IMR-90 (cell line): Measurements from ENCODE around the gene UPP2. TPM values are rescaled to one million over a fixed set of nuclear protein-coding genes. Genes with fewer than 3 reads are reported as not detected.

Experiments used
- ATAC-seq: fragments of 200-7000 bp; cut with Tn5 transposase; 2 replicates; pipeline ENCODE4 v1.9.1; 2020; ENCODE audit warnings: low read depth, mild to moderate bottlenecking, moderate library complexity
- BruUV-seq: library from RNA; stranded (reverse); fragments of 400-500 nt; replicated peaks from 2 replicates; lab custom pipeline; 2021; lab: Mats Ljungman, UMichigan
- CTCF ChIA-PET: fragments of 300-600 bp; formaldehyde crosslinking; extraction: SDS; loops from one replicate; lab custom pipeline; 2021; ENCODE audit warnings: antibody characterized with exemption; lab: Yijun Ruan, JAX
- POLR2A ChIA-PET: fragments of 300-600 bp; sonication (Branson Sonifier 250); formaldehyde crosslinking; loops from one replicate; lab custom pipeline; 2022; ENCODE audit warnings: antibody characterized with exemption; ENCODE audit not compliant: unreplicated experiment; lab: Charles Lee
- DNase-seq: peaks from one replicate; pipeline ENCODE4 v3.0.0; 2013
- H2AFZ ChIP-seq: replicated peaks from 2 replicates; pipeline ENCODE3; 2013; ENCODE audit warnings: low read length, mild to moderate bottlenecking; ENCODE audit not compliant: poor library complexity
- H2AK5ac ChIP-seq: 2 replicates; pipeline ENCODE4 v1.6.1; 2013; ENCODE audit warnings: low read depth, low read length, inconsistent platforms
- H2AK9ac ChIP-seq: replicated peaks from 2 replicates; pipeline ENCODE3; 2013; ENCODE audit warnings: mild to moderate bottlenecking, low read depth, low read length, moderate library complexity; ENCODE audit not compliant: poor library complexity
- H2BK120ac ChIP-seq: 2 replicates; pipeline ENCODE4 v1.6.1; 2013; ENCODE audit warnings: low read depth, low read length, inconsistent platforms
- H2BK15ac ChIP-seq: 3 replicates; pipeline ENCODE4 v1.6.1; 2013; ENCODE audit warnings: low read depth, low read length, inconsistent platforms
- H2BK20ac ChIP-seq: 2 replicates; pipeline ENCODE4 v1.6.1; 2013; ENCODE audit warnings: low read depth, mild to moderate bottlenecking, inconsistent platforms, low read length, moderate library complexity
- H2BK5ac ChIP-seq: 2 replicates; pipeline ENCODE4 v1.6.1; 2013; ENCODE audit warnings: mild to moderate bottlenecking, low read depth, low read length, inconsistent platforms; ENCODE audit not compliant: poor library complexity, severe bottlenecking
- H3K14ac ChIP-seq: replicated peaks from 2 replicates; pipeline ENCODE4 v1.6.1; 2013; ENCODE audit warnings: low read depth, low read length, inconsistent platforms
- H3K18ac ChIP-seq: 2 replicates; pipeline ENCODE4 v1.6.1; 2013; ENCODE audit warnings: low read depth, low read length, control low read depth
- H3K23ac ChIP-seq: 2 replicates; pipeline ENCODE4 v1.6.1; 2013; ENCODE audit warnings: low read depth, low read length, inconsistent platforms
- H3K27ac ChIP-seq: 2 replicates; pipeline ENCODE4 v1.5.1; 2013; ENCODE audit warnings: mild to moderate bottlenecking, control low read depth, low read length; ENCODE audit not compliant: insufficient read depth
- H3K27me3 ChIP-seq: 2 replicates; pipeline ENCODE4 v1.6.1; 2013; ENCODE audit warnings: low read length; ENCODE audit not compliant: control insufficient read depth, insufficient read depth
- H3K36me3 ChIP-seq: 2 replicates; pipeline ENCODE4 v1.6.1; 2013; ENCODE audit warnings: low read length, mixed read lengths; ENCODE audit not compliant: control insufficient read depth, insufficient read depth
- H3K4ac ChIP-seq: 2 replicates; pipeline ENCODE4 v1.6.1; 2013; ENCODE audit warnings: low read depth, low read length, inconsistent platforms
- H3K4me1 ChIP-seq: 2 replicates; pipeline ENCODE4 v1.6.1; 2013; ENCODE audit warnings: low read length, mixed read lengths; ENCODE audit not compliant: control insufficient read depth, insufficient read depth
- H3K4me2 ChIP-seq: 2 replicates; pipeline ENCODE4 v1.6.1; 2013; ENCODE audit warnings: low read depth, mild to moderate bottlenecking, control low read depth, low read length, moderate library complexity
- H3K4me3 ChIP-seq: 2 replicates; pipeline ENCODE4 v1.5.1; 2013; ENCODE audit warnings: low read depth, mild to moderate bottlenecking, control low read depth, low read length, moderate library complexity; ENCODE audit not compliant: insufficient read depth
- H3K56ac ChIP-seq: 2 replicates; pipeline ENCODE4 v1.6.1; 2013; ENCODE audit warnings: low read length, inconsistent platforms; ENCODE audit not compliant: insufficient read depth; ENCODE audit errors: extremely low read depth
- H3K79me1 ChIP-seq, 2 experiments: 2 replicates each; pipeline ENCODE4 v1.6.1; 2013; ENCODE audit warnings: low read length in 2 of 2, inconsistent platforms in 1 of 2, low read depth in 1 of 2
- H3K9ac ChIP-seq: 2 replicates; pipeline ENCODE4 v1.6.1; 2013; ENCODE audit warnings: low read depth, low read length, control low read depth
- H3K9me1 ChIP-seq: 2 replicates; pipeline ENCODE4 v1.6.1; 2013; ENCODE audit warnings: low read length, inconsistent platforms; ENCODE audit not compliant: insufficient read depth
- H3K9me3 ChIP-seq: 2 replicates; pipeline ENCODE4 v1.6.1; 2013; ENCODE audit warnings: low read length; ENCODE audit not compliant: control insufficient read depth, insufficient read depth
- H4K20me1 ChIP-seq: 2 replicates; pipeline ENCODE4 v1.6.1; 2013; ENCODE audit warnings: low read length, inconsistent platforms; ENCODE audit not compliant: insufficient read depth
- H4K5ac ChIP-seq: 2 replicates; pipeline ENCODE4 v1.6.1; 2013; ENCODE audit warnings: mild to moderate bottlenecking, low read depth, low read length, control low read depth
- H4K8ac ChIP-seq, 2 experiments: 2 replicates each; pipeline ENCODE4 v1.6.1; 2013; ENCODE audit warnings: low read depth in 2 of 2, low read length in 2 of 2, control low read depth in 1 of 2, inconsistent platforms in 1 of 2
- H4K91ac ChIP-seq: 2 replicates; pipeline ENCODE4 v1.6.1; 2013; ENCODE audit warnings: low read depth, low read length, inconsistent platforms; ENCODE audit not compliant: insufficient read depth
- CEBPB ChIP-seq: IDR thresholded peaks from 2 replicates; pipeline ENCODE4 v1.6.1; 2012; ENCODE audit warnings: low read depth, low read length, improper control_type of control experiment
- CHD1 ChIP-seq: IDR thresholded peaks from 2 replicates; pipeline ENCODE4 v1.6.1; 2012; ENCODE audit warnings: low read depth, low read length, improper control_type of control experiment
- CTCF ChIP-seq: conservative IDR thresholded peaks from 2 replicates; pipeline ENCODE4 v1.5.1; 2012; ENCODE audit warnings: mild to moderate bottlenecking, low read depth, low read length, improper control_type of control experiment
- ELK1 ChIP-seq: fragments of 150-350 bp; IDR thresholded peaks from 2 replicates; pipeline ENCODE4 v1.6.1; 2016; ENCODE audit warnings: low read depth, mild to moderate bottlenecking, low read length, moderate library complexity, borderline replicate concordance
- FOS ChIP-seq: fragments of 150-350 bp; IDR thresholded peaks from 2 replicates; pipeline ENCODE4 v1.6.1; 2016; ENCODE audit warnings: low read depth, low read length
- MAFK ChIP-seq: IDR thresholded peaks from 2 replicates; pipeline ENCODE4 v1.6.1; 2012; ENCODE audit warnings: low read depth, low read length, improper control_type of control experiment
- MAZ ChIP-seq: IDR thresholded peaks from 2 replicates; pipeline ENCODE4 v1.6.1; 2012; ENCODE audit warnings: low read depth, mild to moderate bottlenecking, low read length, improper control_type of control experiment, moderate library complexity, borderline replicate concordance
- MXI1 ChIP-seq: IDR thresholded peaks from 2 replicates; pipeline ENCODE4 v1.6.1; 2012; ENCODE audit warnings: low read depth, mild to moderate bottlenecking, low read length, moderate library complexity, borderline replicate concordance
- NFE2L2 ChIP-seq: fragments of 150-350 bp; IDR thresholded peaks from 2 replicates; pipeline ENCODE4 v1.6.1; 2016; ENCODE audit warnings: low read depth, mild to moderate bottlenecking, low read length
- POLR2A ChIP-seq: IDR thresholded peaks from 2 replicates; pipeline ENCODE4 v1.6.1; 2012; ENCODE audit warnings: mild to moderate bottlenecking, low read depth, low read length
- RAD21 ChIP-seq: IDR thresholded peaks from 2 replicates; pipeline ENCODE4 v1.6.1; 2012; ENCODE audit warnings: low read length, improper control_type of control experiment
- RCOR1 ChIP-seq: IDR thresholded peaks from 2 replicates; pipeline ENCODE4 v1.6.1; 2012; ENCODE audit warnings: mild to moderate bottlenecking, low read length, improper control_type of control experiment; ENCODE audit not compliant: insufficient replicate concordance
- RFX5 ChIP-seq: IDR thresholded peaks from 2 replicates; pipeline ENCODE4 v1.8.0; 2012; ENCODE audit warnings: low read depth, mild to moderate bottlenecking, low read length, moderate library complexity
- SMC3 ChIP-seq: fragments of 150-350 bp; IDR thresholded peaks from 2 replicates; pipeline ENCODE4 v1.6.1; 2016; ENCODE audit warnings: low read depth, mild to moderate bottlenecking, antibody characterized with exemption, low read length, moderate library complexity
- USF2 ChIP-seq: fragments of 150-350 bp; IDR thresholded peaks from 2 replicates; pipeline ENCODE4 v1.6.1; 2017; ENCODE audit warnings: mild to moderate bottlenecking, antibody characterized with exemption, low read length, low read depth
- WGBS, 2 experiments: methylation state at CpG; one replicate each; pipeline versions ENCODE4 v1.1.5 to v1.1.7; 2013; ENCODE audit warnings: missing lambda C conversion rate in 2 of 2; ENCODE audit not compliant: insufficient read length in 1 of 2; ENCODE audit errors: extremely low coverage in 2 of 2; 5-methylcytosine and 5-hydroxymethylcytosine counted together
- dilution Hi-C: fragments of 300-500 bp; cut with HindIII; formaldehyde crosslinking; loops from one replicate; pipeline ENCODE4 v1.14.3; 2018; ENCODE audit warnings: low sequenced_read_pairs; ENCODE audit not compliant: unreplicated experiment
- in situ Hi-C: fragments of 300-500 bp; cut with MboI; formaldehyde crosslinking; loops from 3 replicates; pipeline ENCODE4 v1.14.3; 2019; ENCODE audit warnings: low sequenced_read_pairs, inconsistent platforms, mixed read lengths
- intact Hi-C: fragments of 100-400 bp; cut with micrococcal nuclease; formaldehyde crosslinking; loops from 2 replicates; pipeline ENCODE4 v1.10.0; 2022
- polyA plus RNA-seq, 3 experiments: library from polyadenylated mRNA; depleted of rRNA; stranded (reverse); fragments of >200 nt; gene quantifications; 2 replicates each; pipeline ENCODE4 v1.2.3, GENCODE V29; 2012; ENCODE audit warnings: low replicate concordance in 1 of 3
- total RNA-seq: library from RNA; depleted of rRNA; stranded (reverse); fragments of >200 nt; gene quantifications from 2 replicates; pipeline ENCODE4 v1.2.3, GENCODE V29; 2012

Gene UPP2
- total and polyA plus RNA-seq, 2 of the 4 experiments (the other 2 are of a cell fraction): not detected

GRCh38 chr2:158174495-158174894 is 72.8 kb downstream of the UPP2 start:
- POLR2A ChIA-PET: no interaction called here
- Histone ChIP-seq H3K27ac (no peak overlapping the region), H2BK20ac (no peak overlapping the region), H2BK15ac (no peak overlapping the region), H2BK5ac (no peak overlapping the region), H4K5ac (no peak overlapping the region), H3K79me1 (no peaks in the 10 kb centered on the region), H3K14ac (no peak overlapping the region), H3K9me1 (no peaks in the 10 kb centered on the region), H3K4me1 (no peaks in the 10 kb centered on the region), H3K18ac (no peak overlapping the region), H3K27me3 (no peaks in the 10 kb centered on the region), H3K4ac (no peak overlapping the region), H4K8ac (no peak overlapping the region), H3K9me3 (no peaks in the 10 kb centered on the region), H2AK9ac (no peak overlapping the region), H2BK120ac (no peak overlapping the region), H3K36me3 (no peaks in the 10 kb centered on the region), H4K91ac (no peak overlapping the region), H2AK5ac (no peak overlapping the region), H2AFZ (no peak overlapping the region), H3K23ac (no peak overlapping the region), H3K4me2 (no peak overlapping the region), H4K20me1 (no peaks in the 10 kb centered on the region), H3K56ac (no peak overlapping the region), H3K9ac (no peak overlapping the region), H3K4me3 (no peak overlapping the region)
- CTCF ChIA-PET: no interaction called here
- no TSS peak for BruUV-seq
- DNase-seq: no peak
- no peak for TF ChIP-seq ELK1
- TF ChIP-seq USF2: no peak
- TF ChIP-seq MXI1: no peak
- TF ChIP-seq CHD1: no peak
- TF ChIP-seq POLR2A: no peak
- TF ChIP-seq MAZ: no peak
- TF ChIP-seq RAD21: no peak
- no peak for TF ChIP-seq CTCF
- TF ChIP-seq CEBPB: no peak
- TF ChIP-seq RFX5: no peak
- no peak for TF ChIP-seq SMC3
- no peak for TF ChIP-seq RCOR1
- TF ChIP-seq NFE2L2: no peak
- TF ChIP-seq MAFK: no peak
- TF ChIP-seq FOS: no peak
- in situ Hi-C loops: no loop called here
- no peak for ATAC-seq
- no CpG with 5 or more reads among the region's 1 CpG for WGBS, 2 experiments
- dilution Hi-C loops: no loop called here
- intact Hi-C loops: no loop called here
